Measurements from ENCODE around the gene GADD45GIP1. TPM values are rescaled to one million over a fixed set of nuclear protein-coding genes. Genes with fewer than 3 reads are reported as not detected.

Gene GADD45GIP1
- total RNA-seq: 9.5 and 12.9 TPM in 2 replicates

GRCh38 chr19:12956446-12957388, at the start of gene GADD45GIP1:
Gene GADD45GIP1, minus strand, starts transcription at chr19:12957223. Its CDS starts 11 bp downstream, at chr19:12957212.

GRCh38 chr19:12994701-12995595, 37.9 kb upstream of the GADD45GIP1 start, which contains the start of gene NFIX:
Gene NFIX, plus strand, starts transcription at chr19:12995475. Its CDS starts 363 bp downstream, at chr19:12995838.

GRCh38 chr19:12969292-12969988, 12.4 kb upstream of the GADD45GIP1 start, which contains the start of gene DAND5:
Gene DAND5, plus strand, starts transcription at chr19:12969576. Its CDS starts 85 bp downstream, at chr19:12969661.

GRCh38 chr19:12945479-12946091, 11.4 kb downstream of the GADD45GIP1 start, which contains the start of gene RAD23A:
Gene RAD23A, plus strand, starts transcription at chr19:12945862. Its CDS starts 87 bp downstream, at chr19:12945949.

GRCh38 chr19:12937927-12938778, 18.9 kb downstream of the GADD45GIP1 start, which contains the start of gene CALR:
Gene CALR, plus strand, starts transcription at chr19:12938609. Its CDS starts 71 bp downstream, at chr19:12938680.

GRCh38 chr19:12933287-12934072, 23.5 kb downstream of the GADD45GIP1 start, which contains the start of gene FARSA:
Gene FARSA, minus strand, starts transcription at chr19:12933711. Its CDS starts 15 bp downstream, at chr19:12933696.

Other genes with a start within 250 kb of the GADD45GIP1 start
- gene TNPO2, start 233.3 kb downstream of the GADD45GIP1 start, total RNA-seq: 50.6 and 71.6 TPM in 2 replicates
- gene TRIR, start 222.5 kb downstream of the GADD45GIP1 start, total RNA-seq: 78.1 and 93.8 TPM in 2 replicates
- 61.8 and 67.5 TPM in 2 replicates for gene GET3, start 219.7 kb downstream of the GADD45GIP1 start, total RNA-seq
- not detected in 2 replicates for gene BEST2, start 205.4 kb downstream of the GADD45GIP1 start, total RNA-seq
- gene HOOK2, start 181.7 kb downstream of the GADD45GIP1 start, total RNA-seq: 18.5 and 26.7 TPM in 2 replicates
- gene JUNB, start 165.7 kb downstream of the GADD45GIP1 start, total RNA-seq: 77.3 and 101 TPM in 2 replicates
- 188 and 217 TPM in 2 replicates for gene PRDX2, start 155.4 kb downstream of the GADD45GIP1 start, total RNA-seq
- 0.13 TPM in 1 of 2 replicates, not detected in the other for gene THSD8, start 155.2 kb downstream of the GADD45GIP1 start, total RNA-seq
- 8.8 and 9.9 TPM in 2 replicates for gene RNASEH2A, start 150.6 kb downstream of the GADD45GIP1 start, total RNA-seq
- gene RTBDN, start 122.6 kb downstream of the GADD45GIP1 start, total RNA-seq: not detected in 2 replicates
- gene MAST1, start 118.7 kb downstream of the GADD45GIP1 start, total RNA-seq: 0.07 and 0.36 TPM in 2 replicates
- gene DNASE2, start 75.8 kb downstream of the GADD45GIP1 start, total RNA-seq: 40.5 and 57.0 TPM in 2 replicates
- gene KLF1, start 70.0 kb downstream of the GADD45GIP1 start, total RNA-seq: not detected in 2 replicates
- gene GCDH, start 66.1 kb downstream of the GADD45GIP1 start, total RNA-seq: 16.0 and 23.4 TPM in 2 replicates
- 0.07 and 0.23 TPM in 2 replicates for gene SYCE2, start 37.9 kb downstream of the GADD45GIP1 start, total RNA-seq
- 71.0 and 86.5 TPM in 2 replicates for gene FARSA, start 23.5 kb downstream of the GADD45GIP1 start, total RNA-seq
- gene CALR, start 18.6 kb downstream of the GADD45GIP1 start, total RNA-seq: 1,777 and 1,839 TPM in 2 replicates
- gene RAD23A, start 11.4 kb downstream of the GADD45GIP1 start, total RNA-seq: 108 and 160 TPM in 2 replicates
- gene DAND5, start 12.4 kb upstream of the GADD45GIP1 start, total RNA-seq: 0.07 and 0.13 TPM in 2 replicates
- gene NFIX, start 38.3 kb upstream of the GADD45GIP1 start, total RNA-seq: 125 and 151 TPM in 2 replicates
- 0.91 and 1.3 TPM in 2 replicates for gene LYL1, start 145.6 kb upstream of the GADD45GIP1 start, total RNA-seq
- gene TRMT1, start 159.5 kb upstream of the GADD45GIP1 start, total RNA-seq: 26.5 and 39.4 TPM in 2 replicates
- 67.1 and 96.6 TPM in 2 replicates for gene NACC1, start 161.0 kb upstream of the GADD45GIP1 start, total RNA-seq
- 35.2 and 42.2 TPM in 2 replicates for gene STX10, start 193.2 kb upstream of the GADD45GIP1 start, total RNA-seq
- 13.2 and 25.9 TPM in 2 replicates for gene IER2, start 193.2 kb upstream of the GADD45GIP1 start, total RNA-seq